OCI-LY7 (cell line): ENCODE results near the gene DDAH1. TPM values are rescaled to one million over a fixed set of nuclear protein-coding genes. Genes with fewer than 3 reads are reported as not detected.

Source experiments
- BruUV-seq: library from RNA; stranded (reverse); fragments of 400-500 nt; replicated peaks from 2 replicates; lab custom pipeline; 2021; lab: Mats Ljungman, UMichigan
- CTCF ChIA-PET: fragments of 300-600 bp; sonication (Branson Sonifier 250); formaldehyde crosslinking; loops from one replicate; lab custom pipeline; 2022; ENCODE audit warnings: antibody characterized with exemption; ENCODE audit not compliant: unreplicated experiment; lab: Charles Lee
- POLR2A ChIA-PET: fragments of 300-600 bp; sonication (Branson Sonifier 250); formaldehyde crosslinking; loops from one replicate; lab custom pipeline; 2022; ENCODE audit warnings: antibody characterized with exemption; lab: Charles Lee
- DNase-seq: peaks from one replicate; pipeline ENCODE4 v3.0.0-alpha.2; 2015; ENCODE audit warnings: low spot score
- H2AFZ ChIP-seq: fragments of 200-600 bp; sonication (generic), shearing (Covaris generic); 2 replicates; pipeline ENCODE4 v1.6.1; 2014; ENCODE audit warnings: mild to moderate bottlenecking, antibody characterized with exemption, low read length, moderate library complexity
- H3K27ac ChIP-seq: fragments of 200-600 bp; sonication (generic); 2 replicates; pipeline ENCODE4 v1.5.1; 2014; ENCODE audit warnings: mixed run types, low read depth, mild to moderate bottlenecking, moderate library complexity, low read length, inconsistent platforms; ENCODE audit not compliant: poor library complexity, severe bottlenecking
- H3K36me3 ChIP-seq: fragments of 200-600 bp; sonication (generic); 2 replicates; pipeline ENCODE4 v1.6.1; 2014; ENCODE audit warnings: mild to moderate bottlenecking, antibody characterized with exemption, low read length, moderate library complexity, mixed read lengths; ENCODE audit not compliant: insufficient read depth
- H3K4me1 ChIP-seq: fragments of 200-600 bp; sonication (generic); 2 replicates; pipeline ENCODE4 v1.5.1; 2014; ENCODE audit warnings: mild to moderate bottlenecking, low read length; ENCODE audit not compliant: insufficient read depth, poor library complexity, severe bottlenecking
- H3K4me2 ChIP-seq: fragments of 200-600 bp; sonication (generic); 2 replicates; pipeline ENCODE4 v1.6.1; 2014; ENCODE audit warnings: mild to moderate bottlenecking, low read length
- H3K4me3 ChIP-seq: fragments of 200-600 bp; sonication (generic); 2 replicates; pipeline ENCODE4 v1.5.1; 2014; ENCODE audit warnings: mild to moderate bottlenecking, low read depth, low read length; ENCODE audit not compliant: poor library complexity, severe bottlenecking
- H3K79me2 ChIP-seq: fragments of 200-600 bp; sonication (generic); 2 replicates; pipeline ENCODE4 v1.6.1; 2016; ENCODE audit warnings: low read depth, mild to moderate bottlenecking, low read length, moderate library complexity, mixed read lengths; ENCODE audit not compliant: insufficient read depth
- H3K9me2 ChIP-seq: fragments of 200-600 bp; sonication (generic); 2 replicates; pipeline ENCODE4 v1.6.1; 2016; ENCODE audit warnings: mild to moderate bottlenecking, low read length, mixed read lengths; ENCODE audit not compliant: insufficient read depth
- H3K9me3 ChIP-seq: fragments of 200-600 bp; sonication (generic); 2 replicates; pipeline ENCODE4 v1.6.1; 2014; ENCODE audit warnings: mild to moderate bottlenecking, mixed run types, low read length, mixed read lengths
- H4K20me1 ChIP-seq: fragments of 200-600 bp; sonication (generic); 2 replicates; pipeline ENCODE4 v1.6.1; 2014; ENCODE audit warnings: mild to moderate bottlenecking, antibody characterized with exemption, low read length, moderate library complexity, mixed read lengths; ENCODE audit not compliant: insufficient read depth
- EZH2phosphoT487 ChIP-seq: fragments of 200-600 bp; sonication (generic); IDR thresholded peaks from 2 replicates; pipeline ENCODE4 v1.6.1; 2018; ENCODE audit warnings: low read depth, borderline replicate concordance, mild to moderate bottlenecking, mixed run types, antibody characterized with exemption, low read length, moderate library complexity, mixed read lengths
- intact Hi-C: fragments of 100-400 bp; cut with micrococcal nuclease; formaldehyde crosslinking; loops from one replicate; pipeline ENCODE4 v1.10.0; 2022; ENCODE audit not compliant: unreplicated experiment
- total RNA-seq, 2 experiments: library from RNA; depleted of rRNA in 1 of 2; stranded (reverse); fragments of >200 nt in 1 of 2; shearing (Covaris generic) in 1 of 2; gene quantifications; 2 replicates each; pipeline ENCODE4 v1.2.3, GENCODE V29; 2014 to 2022
- TF ChIP-seq, protein P1 (sequence below): fragments of 200-600 bp; sonication (generic); conservative IDR thresholded peaks from 2 replicates; pipeline ENCODE4 v1.5.1; 2014; ENCODE audit warnings: mild to moderate bottlenecking, antibody characterized with exemption, low read length, moderate library complexity, mixed read lengths

DDAH1 gene
- total RNA-seq, 2 experiments from 2014 or later, result not detected

DNA sequence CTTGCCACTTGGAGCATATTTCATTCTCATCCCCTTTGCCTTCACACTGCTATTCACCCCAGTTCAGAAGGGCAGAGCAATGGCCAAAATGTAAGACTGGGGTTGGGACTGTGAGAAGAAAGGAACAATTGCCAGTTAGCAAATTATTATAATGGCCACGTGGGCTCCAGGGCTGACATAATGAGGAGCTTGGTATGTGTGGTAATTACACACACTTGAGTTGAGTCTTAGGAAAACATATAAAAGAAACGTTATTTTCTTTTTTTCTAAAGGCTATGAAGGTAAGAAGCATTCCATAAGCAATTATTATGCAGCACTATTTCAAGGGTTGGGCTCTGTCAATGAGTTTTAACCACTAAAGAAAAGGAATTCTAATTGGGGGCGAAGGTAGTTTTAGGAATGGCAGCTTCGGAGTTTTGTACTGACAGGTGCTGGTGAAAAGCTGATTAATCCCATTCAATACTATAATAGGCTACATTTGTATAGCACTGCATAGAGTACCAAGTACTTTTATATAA is 156.1 kb downstream of the DDAH1 start:
- peaks cover 4% of the 10 kb centered on the region for H3K4me1 ChIP-seq
- H3K4me3 ChIP-seq, result no peak overlapping the region
- intact Hi-C loops, result loop anchor here (10.0 kb wide), 1 partner anchor 396 kb away; the partner anchor contains the start of gene ZNHIT6
- no peaks in the 10 kb centered on the region for H3K9me3 ChIP-seq
- H3K79me2 ChIP-seq, result no peaks in the 10 kb centered on the region
- no peak overlapping the region for H2AFZ ChIP-seq
- H3K36me3 ChIP-seq, result no peaks in the 10 kb centered on the region
- ChIA-PET CTCF (no interaction called here), POLR2A (interaction anchor here (1.2 kb wide), 1 partner anchor 32 kb away, joined by 3 read pairs; the partner anchor contains the start of gene BCL10)
- no peaks in the 10 kb centered on the region for H3K9me2 ChIP-seq
- BruUV-seq, result no TSS peak
- H3K4me2 ChIP-seq, result no peak overlapping the region
- TF ChIP-seq, protein P1, sequence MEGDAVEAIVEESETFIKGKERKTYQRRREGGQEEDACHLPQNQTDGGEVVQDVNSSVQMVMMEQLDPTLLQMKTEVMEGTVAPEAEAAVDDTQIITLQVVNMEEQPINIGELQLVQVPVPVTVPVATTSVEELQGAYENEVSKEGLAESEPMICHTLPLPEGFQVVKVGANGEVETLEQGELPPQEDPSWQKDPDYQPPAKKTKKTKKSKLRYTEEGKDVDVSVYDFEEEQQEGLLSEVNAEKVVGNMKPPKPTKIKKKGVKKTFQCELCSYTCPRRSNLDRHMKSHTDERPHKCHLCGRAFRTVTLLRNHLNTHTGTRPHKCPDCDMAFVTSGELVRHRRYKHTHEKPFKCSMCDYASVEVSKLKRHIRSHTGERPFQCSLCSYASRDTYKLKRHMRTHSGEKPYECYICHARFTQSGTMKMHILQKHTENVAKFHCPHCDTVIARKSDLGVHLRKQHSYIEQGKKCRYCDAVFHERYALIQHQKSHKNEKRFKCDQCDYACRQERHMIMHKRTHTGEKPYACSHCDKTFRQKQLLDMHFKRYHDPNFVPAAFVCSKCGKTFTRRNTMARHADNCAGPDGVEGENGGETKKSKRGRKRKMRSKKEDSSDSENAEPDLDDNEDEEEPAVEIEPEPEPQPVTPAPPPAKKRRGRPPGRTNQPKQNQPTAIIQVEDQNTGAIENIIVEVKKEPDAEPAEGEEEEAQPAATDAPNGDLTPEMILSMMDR, result no peak
- TF ChIP-seq EZH2phosphoT487, result no peak
- DNase-seq, result no peak
- no peaks in the 10 kb centered on the region for H4K20me1 ChIP-seq
- H3K27ac ChIP-seq, result no peak overlapping the region

DNA sequence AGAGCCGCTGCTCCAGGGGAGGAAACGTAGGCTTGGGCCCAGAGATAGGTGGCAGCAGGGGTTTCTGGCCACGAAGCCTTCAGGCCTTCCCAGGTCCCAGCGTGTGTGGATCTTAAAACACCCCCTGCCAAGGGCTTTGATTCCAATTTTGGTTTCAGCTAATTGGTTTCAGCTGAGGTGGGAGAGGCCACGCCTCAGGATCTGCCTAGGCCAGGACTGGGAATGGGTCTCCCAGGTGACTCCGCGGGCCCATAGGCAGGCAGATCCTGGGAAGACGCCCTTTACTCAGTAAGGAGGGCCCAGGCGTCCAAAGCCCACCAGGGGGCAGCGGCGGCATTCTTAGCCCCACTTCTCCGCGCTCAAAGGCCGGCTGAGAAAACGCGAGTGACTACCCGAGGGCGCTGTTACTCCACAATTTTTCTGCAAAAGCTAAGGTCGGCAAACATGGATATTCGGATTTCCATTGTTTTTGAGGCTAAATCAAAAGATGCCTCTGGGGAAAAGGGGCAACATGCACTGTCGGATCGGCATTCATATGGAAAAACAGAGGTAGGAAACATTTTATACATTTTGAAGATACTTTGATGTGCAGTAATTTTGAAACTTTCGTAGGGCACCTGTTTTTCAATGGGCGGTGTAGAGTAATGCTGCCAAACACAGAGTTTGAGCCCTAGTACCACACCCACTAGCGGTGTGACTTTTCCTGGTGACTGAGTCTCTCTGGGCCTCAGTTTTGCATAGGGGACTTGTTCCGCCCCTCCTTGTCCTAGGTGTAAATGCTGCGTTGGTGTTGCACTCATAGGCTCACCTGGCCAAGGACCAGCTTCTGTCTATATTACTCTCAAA is 156.7 kb downstream of the DDAH1 start:
- CTCF ChIA-PET, result no interaction called here
- no peak overlapping the region for H3K4me3 ChIP-seq

More for the DNA sequence above, 156.7 kb downstream of the DDAH1 start:
- Histone ChIP-seq H3K36me3 (no peaks in the 10 kb centered on the region), H3K79me2 (no peaks in the 10 kb centered on the region), H3K4me2 (peak overlapping the region; percentile 35), H3K27ac (no peak overlapping the region), H3K9me3 (no peaks in the 10 kb centered on the region), H3K4me1 (peaks cover 4% of the 10 kb centered on the region), H3K9me2 (no peaks in the 10 kb centered on the region), H2AFZ (peak overlapping the region; percentile 42; the same call in 1 of the 2 replicates), H4K20me1 (no peaks in the 10 kb centered on the region)
- no TSS peak for BruUV-seq
- intact Hi-C loops, result loop anchor here (10.0 kb wide), 1 partner anchor 397 kb away; the partner anchor contains the start of gene ZNHIT6
- peak; percentile 61 for DNase-seq
- TF ChIP-seq, protein P1, result peak; percentile 85
- no peak for TF ChIP-seq EZH2phosphoT487
- POLR2A ChIA-PET, result interaction anchor here (1.2 kb wide), 1 partner anchor 32 kb away, joined by 3 read pairs; the partner anchor contains the start of gene BCL10
